Activated T-cell treated with anti-CD3 and anti-CD28 coated beads for 48 hours (primary cell): ENCODE results near the gene SLC1A2.
A peak's percentile ranks its signal among the peaks of the same experiment; 100 is the strongest.

Experiments used
- DNase-seq: peaks from one replicate; pipeline ENCODE4 v3.0.0-alpha.2; 2020; ENCODE audit warnings: low read depth

The SLC1A2 gene

DNA sequence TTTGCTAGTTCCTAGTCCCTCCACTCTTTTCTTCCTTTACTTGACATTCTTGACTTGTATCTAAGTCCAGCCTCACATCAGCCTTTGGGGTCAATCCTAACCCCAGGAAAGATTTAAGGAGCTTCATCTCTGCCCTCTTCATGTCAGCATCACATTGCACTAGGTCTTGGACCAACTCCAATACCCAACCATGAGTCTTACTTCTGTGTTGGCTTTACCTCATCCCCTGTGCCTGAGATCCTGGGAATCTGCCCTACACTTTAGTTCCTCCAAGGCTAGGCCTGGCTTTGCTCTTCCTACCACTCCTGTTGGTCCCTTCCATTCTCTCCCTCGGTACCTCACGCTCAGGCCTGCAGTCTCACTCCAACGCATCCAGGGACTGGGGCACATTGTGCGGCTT is 117.0 kb downstream of the SLC1A2 start:
- DNase-seq: no peak

DNA sequence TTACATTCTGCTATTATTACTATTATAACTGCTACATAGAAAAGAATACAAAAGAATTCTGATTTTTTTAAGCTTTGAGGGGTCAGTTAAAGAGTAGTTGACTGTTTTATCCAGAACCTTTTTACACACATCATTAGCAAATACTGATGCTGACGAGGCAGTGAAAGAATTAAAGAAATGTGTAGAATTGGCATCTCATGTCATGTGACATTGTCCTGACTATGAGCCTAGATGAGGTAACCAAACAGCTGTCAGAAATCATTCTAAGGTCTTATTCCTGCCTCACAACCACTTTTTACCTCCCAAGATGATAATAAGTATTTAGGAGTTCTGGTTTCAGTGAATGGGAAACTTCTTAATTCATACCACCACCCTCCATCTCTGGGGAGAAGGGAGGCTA is 121.0 kb downstream of the SLC1A2 start:
- no peak for DNase-seq

GRCh38 chr11:35295751-35296150 is 123.6 kb downstream of the SLC1A2 start:
- DNase-seq: no peak

DNA sequence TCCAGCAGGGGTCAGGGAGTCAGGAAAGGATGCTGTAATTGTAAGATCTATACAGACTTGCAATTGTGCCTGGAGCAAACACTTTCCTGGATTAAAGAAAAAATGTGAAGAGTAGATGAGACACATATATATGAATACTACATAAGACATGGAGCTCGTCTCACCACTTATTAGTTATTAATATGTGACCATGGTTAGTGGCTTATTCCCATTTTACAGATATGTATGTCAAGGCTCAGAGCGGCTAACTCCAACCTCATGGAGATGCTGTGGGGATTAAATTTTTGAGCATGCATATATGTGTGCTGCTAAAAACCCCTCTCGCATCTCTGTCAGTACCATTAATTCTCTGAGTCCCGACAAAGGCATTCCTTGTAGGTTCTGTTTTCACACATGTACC is 125.7 kb downstream of the SLC1A2 start:
- DNase-seq: no peak

GRCh38 chr11:35293035-35293434 is 126.3 kb downstream of the SLC1A2 start:
- DNase-seq: no peak

DNA sequence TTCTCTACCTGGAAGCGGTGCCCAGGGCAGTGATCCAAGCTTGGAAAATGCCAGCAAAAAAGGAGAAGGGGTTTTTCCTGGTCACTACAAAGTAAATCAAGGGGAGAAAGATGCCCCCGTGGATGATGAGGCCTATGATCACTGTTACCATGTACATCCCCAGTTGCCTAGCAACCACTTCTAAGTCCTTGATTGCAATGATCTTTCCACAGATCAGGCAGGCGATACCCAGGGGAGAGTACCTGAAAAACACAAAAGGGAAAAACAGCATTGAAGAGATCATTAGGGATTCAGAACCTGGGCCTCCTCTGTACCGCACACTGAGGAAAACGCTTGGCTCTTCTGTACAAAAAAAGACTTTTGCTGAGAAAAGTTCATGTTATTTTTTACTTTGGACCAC is 127.1 kb downstream of the SLC1A2 start:
- DNase-seq: no peak

DNA sequence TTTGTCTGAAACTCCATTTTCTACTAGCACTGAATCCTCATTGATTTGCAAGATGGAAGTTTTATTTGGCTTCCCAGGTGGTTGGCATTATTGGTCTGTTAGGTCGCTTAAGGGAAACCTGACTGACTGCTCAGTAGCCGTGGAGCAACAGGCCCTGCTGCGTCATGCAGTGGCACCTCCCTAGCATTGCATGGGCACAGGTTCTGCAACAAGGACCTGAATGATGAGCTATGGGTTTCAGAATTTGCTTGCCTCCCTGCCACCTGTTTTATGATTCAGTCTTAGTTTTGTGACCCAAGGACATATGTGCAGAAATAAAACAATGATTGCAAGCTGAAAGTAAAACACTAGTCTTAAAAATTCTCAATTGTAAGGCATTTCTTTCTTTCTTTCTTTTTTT is 128.5 kb downstream of the SLC1A2 start:
- no peak for DNase-seq

- no peak for DNase-seq
Measured at GRCh38 chr11:35289821-35290220, 129.5 kb downstream of the SLC1A2 start.

- DNase-seq: no peak
Measured at GRCh38 chr11:35288817-35289541, 130.4 kb downstream of the SLC1A2 start.

DNA sequence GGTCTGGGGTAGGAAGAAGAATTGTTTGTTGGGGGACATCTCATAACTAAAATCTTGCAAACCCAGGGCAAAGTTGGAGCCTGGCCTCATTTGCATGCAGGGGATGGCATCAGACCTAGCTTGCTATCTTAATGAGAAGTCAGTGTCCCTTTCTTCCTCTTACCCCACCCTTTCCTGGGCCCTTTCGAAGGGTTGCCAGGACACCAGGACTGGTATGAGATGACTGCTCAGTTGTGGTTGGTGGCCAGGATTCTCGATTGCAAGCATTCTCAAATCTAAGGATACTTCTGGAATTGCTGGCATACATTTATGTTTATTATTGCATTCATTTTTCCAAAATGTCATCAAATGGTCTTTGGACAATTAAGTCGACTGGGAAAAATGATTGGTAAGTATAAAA is 131.0 kb downstream of the SLC1A2 start:
- DNase-seq: no peak

- DNase-seq: no peak
Measured at GRCh38 chr11:35287344-35287890, 131.9 kb downstream of the SLC1A2 start.

GRCh38 chr11:35286126-35286525 is 133.2 kb downstream of the SLC1A2 start:
- DNase-seq: no peak

GRCh38 chr11:35285471-35285870 is 133.9 kb downstream of the SLC1A2 start:
- no peak for DNase-seq

GRCh38 chr11:35282221-35282882 is 137.0 kb downstream of the SLC1A2 start:
- DNase-seq: no peak

- no peak for DNase-seq
Measured at GRCh38 chr11:35281169-35281688, 138.1 kb downstream of the SLC1A2 start.

DNA sequence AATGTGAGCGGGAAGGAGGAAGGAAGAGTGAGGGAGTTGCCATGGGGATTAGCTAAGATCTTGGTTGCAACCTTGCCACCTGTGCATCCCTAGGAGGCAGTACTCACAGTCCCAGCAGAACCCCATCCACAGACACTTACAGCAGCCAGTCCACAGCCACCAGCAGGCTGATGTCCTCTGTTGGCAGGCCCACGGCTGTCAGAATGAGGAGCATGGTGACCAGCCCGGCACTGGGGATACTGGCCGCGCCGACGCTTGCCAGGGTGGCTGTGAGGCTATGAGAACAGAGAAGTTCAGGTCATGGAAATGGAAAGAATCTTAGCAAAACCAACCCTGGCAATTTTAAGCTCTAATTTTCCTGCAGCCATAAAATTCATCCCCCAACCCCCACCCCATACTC is 138.6 kb downstream of the SLC1A2 start:
- no peak for DNase-seq

GRCh38 chr11:35277827-35278226 is 141.5 kb downstream of the SLC1A2 start:
- DNase-seq: no peak

DNA sequence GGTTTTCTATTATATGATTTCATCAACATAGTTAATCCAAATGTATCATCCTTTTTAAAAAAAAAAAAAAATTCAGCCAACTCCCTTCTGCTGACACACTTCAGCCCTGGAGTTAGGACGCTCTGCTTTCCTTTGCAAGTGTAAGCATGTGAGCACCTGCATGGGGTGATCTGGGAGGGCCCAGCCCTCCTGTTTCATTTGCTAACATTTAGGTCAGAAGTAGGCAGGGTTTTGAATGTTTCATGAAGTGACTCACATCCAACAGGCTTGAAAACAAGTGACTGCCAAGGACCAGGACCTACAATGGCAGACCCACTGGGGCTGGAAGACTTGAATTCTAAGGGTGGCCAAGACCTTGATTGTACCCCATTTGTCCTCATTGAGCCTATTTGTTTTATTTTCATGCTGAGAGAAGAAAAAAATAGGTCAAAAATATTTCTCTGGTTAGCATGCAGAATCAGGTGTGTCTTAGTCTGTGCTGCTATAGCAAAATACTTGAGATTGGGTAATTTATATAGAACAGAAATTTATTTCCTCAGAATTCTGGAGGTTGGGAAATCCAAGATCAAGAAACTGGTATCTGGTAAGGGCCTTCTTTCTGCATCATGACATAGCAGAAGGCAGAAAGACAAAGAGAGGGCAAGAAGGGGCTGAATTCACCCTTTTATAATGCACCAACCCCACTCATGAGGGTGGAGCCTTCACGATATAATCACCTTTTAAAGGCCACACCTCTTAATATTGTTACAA is 142.8 kb downstream of the SLC1A2 start:
- peak; percentile 5 for DNase-seq

DNA sequence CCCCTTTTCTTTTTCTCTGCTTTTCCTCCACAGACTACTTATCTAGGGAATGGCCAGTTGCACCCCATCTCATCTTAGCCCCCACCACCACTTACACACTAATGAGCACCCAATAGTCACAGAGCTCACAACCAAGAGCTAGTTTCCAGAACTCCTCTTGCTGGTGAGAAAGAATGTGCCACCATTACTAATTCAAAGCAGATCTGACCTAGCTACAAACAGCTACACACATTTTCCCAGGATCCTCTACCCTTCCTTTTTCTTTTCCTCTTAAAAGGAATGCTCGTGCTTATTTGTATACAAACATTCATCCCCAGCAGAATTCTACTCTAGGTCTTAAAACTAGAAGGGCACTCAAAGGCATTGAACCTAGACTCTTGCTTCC is 143.6 kb downstream of the SLC1A2 start:
- DNase-seq: no peak

DNA sequence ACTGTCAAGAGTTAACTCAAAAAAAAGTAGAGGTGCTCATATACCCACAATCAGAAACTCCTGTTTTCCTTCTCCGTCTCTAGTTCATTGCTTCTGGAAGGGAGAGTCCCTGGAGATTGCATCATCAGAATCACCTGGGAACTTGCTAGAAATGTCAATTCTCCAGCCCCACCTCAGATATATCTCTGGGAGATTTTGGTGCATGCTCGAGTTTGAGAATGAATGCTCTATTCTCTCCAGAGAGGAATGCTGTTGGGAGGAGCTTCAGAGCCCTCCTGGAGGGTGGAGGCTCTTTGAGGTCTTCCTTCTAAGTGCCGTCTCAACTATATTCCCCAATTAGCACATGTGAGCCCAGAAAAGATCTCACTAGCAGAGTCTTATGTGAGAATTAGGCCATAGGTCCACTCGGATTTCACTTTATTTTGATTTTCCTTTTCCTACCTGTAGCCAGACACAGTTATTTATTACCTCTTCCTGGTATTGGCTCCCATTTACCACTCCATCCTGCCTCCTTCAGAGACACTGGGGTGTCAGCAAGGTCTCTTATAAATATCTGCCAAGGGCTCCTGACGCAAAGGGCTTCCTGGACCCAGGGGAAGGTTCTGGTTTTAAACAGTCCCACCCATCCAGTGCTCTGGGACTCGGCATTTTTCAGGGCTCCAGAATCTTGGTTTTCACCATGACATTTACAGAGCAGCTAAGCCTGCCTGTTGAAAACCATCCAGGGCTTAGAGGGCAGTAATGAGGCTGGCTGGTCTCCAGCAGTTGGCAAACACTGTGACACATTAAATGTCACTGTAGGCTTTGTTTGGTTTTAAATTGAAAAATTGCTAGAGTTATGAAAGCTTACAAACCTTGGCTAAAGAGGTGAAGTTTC is 144.2 kb downstream of the SLC1A2 start:
- no peak for DNase-seq

DNA sequence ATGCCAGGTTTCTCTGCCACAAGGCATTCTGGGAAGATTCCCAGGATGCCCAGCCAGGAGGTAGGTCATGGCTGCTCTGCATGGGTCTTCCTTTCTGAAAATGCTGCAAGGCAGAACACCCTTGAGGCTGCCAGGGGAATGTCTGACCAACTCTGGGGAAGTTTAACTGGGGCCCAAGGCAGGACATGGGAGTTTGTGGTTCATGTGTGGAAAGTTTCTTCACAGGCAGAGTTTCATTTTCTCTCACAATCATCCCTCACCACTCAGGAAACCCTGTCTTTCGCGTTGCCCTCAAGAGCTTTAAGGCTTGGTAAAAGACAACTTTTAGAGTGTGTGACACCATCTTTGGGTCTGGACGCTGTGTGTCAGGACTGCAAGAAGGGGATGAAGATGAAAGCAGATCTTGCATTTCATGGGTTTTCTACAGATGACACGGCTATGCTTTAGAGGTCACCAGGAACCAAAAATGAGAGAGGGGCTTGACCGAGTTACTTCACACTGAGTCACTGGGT is 146.9 kb downstream of the SLC1A2 start:
- peak; percentile 34 for DNase-seq
